K562 (cell line): Measurements from ENCODE around the gene IRX5. TPM values are rescaled to one million over a fixed set of nuclear protein-coding genes. Genes with fewer than 3 reads are reported as not detected.

ENCODE experiments used
- AFF4 ChIP-seq: sonication (generic); formaldehyde crosslinking; IDR thresholded peaks from 2 replicates; pipeline ENCODE4 v1.8.0; 2023; ENCODE audit warnings: mild to moderate bottlenecking, missing genetic modification reagents
- ATF1 ChIP-seq, 2 experiments: fragments of 450-650 bp in 1 of 2; IDR thresholded peaks; 2 replicates each; pipeline ENCODE4 v1.6.1; 2016; ENCODE audit warnings: missing compliant biosample characterization in 1 of 2, missing genetic modification characterization in 1 of 2
- CEBPB ChIP-seq: fragments of 450-650 bp; IDR thresholded peaks from 2 replicates; pipeline ENCODE4 v1.6.1; 2016; ENCODE audit warnings: missing genetic modification characterization, missing compliant biosample characterization
- ELK3 ChIP-seq: fragments of 450-650 bp; formaldehyde crosslinking; IDR thresholded peaks from 2 replicates; pipeline ENCODE4 v1.4.0; 2020; ENCODE audit warnings: mild to moderate bottlenecking
- ETV5 ChIP-seq: sonication (generic); formaldehyde crosslinking; IDR thresholded peaks from 2 replicates; pipeline ENCODE4 v1.4.0; 2020; ENCODE audit warnings: low read depth, mild to moderate bottlenecking, missing genetic modification reagents
- FOXA3 ChIP-seq, 2 experiments: fragments of 450-650 bp in 1 of 2; sonication (generic) in 1 of 2; formaldehyde crosslinking; IDR thresholded peaks in 1 of 2; conservative IDR thresholded peaks in 1 of 2; 2 replicates each; pipeline versions ENCODE4 v1.4.0 to v1.8.0; 2020 to 2022; ENCODE audit warnings: mild to moderate bottlenecking in 2 of 2, missing genetic modification reagents in 1 of 2
- FOXJ3 ChIP-seq: sonication (generic); formaldehyde crosslinking; IDR thresholded peaks from 2 replicates; pipeline ENCODE4 v1.4.0; 2020; ENCODE audit warnings: mild to moderate bottlenecking, missing genetic modification reagents
- HMGN3 ChIP-seq: IDR thresholded peaks from 2 replicates; pipeline ENCODE4 v1.6.1; 2011; ENCODE audit warnings: borderline replicate concordance, low read depth, mild to moderate bottlenecking, mixed read lengths, low read length; ENCODE audit not compliant: insufficient read length; ENCODE audit errors: extremely low read depth
- HNRNPL ChIP-seq: fragments of 200-400 bp; formaldehyde crosslinking; IDR thresholded peaks from 2 replicates; pipeline ENCODE4 v1.6.1; 2017; ENCODE audit warnings: low read depth, mild to moderate bottlenecking, low read length
- IRF2 ChIP-seq: sonication (generic); formaldehyde crosslinking; IDR thresholded peaks from 2 replicates; pipeline ENCODE4 v1.8.1; 2022; ENCODE audit warnings: mild to moderate bottlenecking, missing genetic modification reagents
- NR4A1 ChIP-seq, 2 experiments: fragments of 250-450 bp in 1 of 2; fragments of 450-650 bp in 1 of 2; sonication (Bioruptor Pico) in 1 of 2; IDR thresholded peaks; 2 replicates each; pipeline versions ENCODE4 v1.4.0 to v1.6.1; 2016 to 2020; ENCODE audit warnings: mild to moderate bottlenecking in 2 of 2, missing compliant biosample characterization in 1 of 2, missing genetic modification characterization in 1 of 2, moderate library complexity in 1 of 2
- RBM17 ChIP-seq: fragments of 200-400 bp; formaldehyde crosslinking; IDR thresholded peaks from 2 replicates; pipeline ENCODE4 v1.6.1; 2017; ENCODE audit warnings: low read depth, mild to moderate bottlenecking, low read length, borderline replicate concordance
- STAT5A ChIP-seq: IDR thresholded peaks from 2 replicates; pipeline ENCODE4 v1.6.1; 2012; ENCODE audit warnings: low read length, inconsistent platforms, borderline replicate concordance
- TAF1 ChIP-seq: IDR thresholded peaks from 2 replicates; pipeline ENCODE4 v1.6.1; 2011; ENCODE audit warnings: mild to moderate bottlenecking, low read length, moderate library complexity; ENCODE audit not compliant: insufficient read depth, control insufficient read depth, severe bottlenecking; ENCODE audit errors: extremely low read depth
- TCFL5 ChIP-seq: fragments of 250-450 bp; sonication (Bioruptor Pico); conservative IDR thresholded peaks from 2 replicates; pipeline ENCODE4 v1.6.1; 2021; ENCODE audit warnings: mild to moderate bottlenecking, moderate library complexity, matching md5 sums
- ZBTB1 ChIP-seq: sonication (generic); formaldehyde crosslinking; IDR thresholded peaks from 2 replicates; pipeline ENCODE4 v1.8.1; 2023; ENCODE audit warnings: missing genetic modification reagents, low read depth, mild to moderate bottlenecking, borderline replicate concordance
- ZFP91 ChIP-seq: sonication (generic); formaldehyde crosslinking; IDR thresholded peaks from 2 replicates; pipeline ENCODE4 v1.8.0; 2022; ENCODE audit warnings: mild to moderate bottlenecking, missing genetic modification reagents
- ZKSCAN8 ChIP-seq: fragments of 200-800 bp; sonication (Bioruptor generic); IDR thresholded peaks from 2 replicates; pipeline ENCODE4 v1.6.1; 2016; ENCODE audit warnings: missing genetic modification characterization, missing compliant biosample characterization
- ZNF134 ChIP-seq: fragments of 250-450 bp; sonication (Bioruptor Pico); conservative IDR thresholded peaks from 2 replicates; pipeline ENCODE4 v1.4.0; 2020
- polyA plus RNA-seq, 8 experiments: library from polyadenylated mRNA; depleted of rRNA in 4 of 8; stranded (reverse) in 5 of 8; unstranded in 3 of 8; fragments of >200 nt; fragmentation: Nextera tagmentation in 2 of 8; fragmentation: Illumina TruSeq in 1 of 8; extraction: Ambion mirVana in 2 of 8; extraction: Trizol in 1 of 8; gene quantifications; 2 replicates each; pipeline versions ENCODE4 v1.2.1 to v1.2.3, GENCODE V29; 2011 to 2014; ENCODE audit warnings: inconsistent platforms in 1 of 8, missing spikeins in 1 of 8
- total RNA-seq, 7 experiments: library from RNA; depleted of rRNA in 6 of 7; stranded (reverse); fragments of >200 nt in 6 of 7; fragmentation: Illumina TruSeq in 2 of 7; extraction: Trizol in 2 of 7; gene quantifications; 2 replicates each; pipeline versions ENCODE4 v1.2.1 to v1.2.3, GENCODE V29; 2011 to 2021; ENCODE audit warnings: low replicate concordance in 1 of 7

The IRX5 gene
- total and polyA plus RNA-seq, 9 of the 15 experiments (the other 6 are each of a cell fraction or from before 2014, with no cell fraction given): 0.20 to 4.2 (median 0.94) TPM

GRCh38 chr16:54929090-54930004 is 1.3 kb upstream of the IRX5 start (continued):
- TF ChIP-seq TCFL5 (CRISPR knock-in tag): no peak
- no peak for TF ChIP-seq RBM17
- TF ChIP-seq ZKSCAN8 (CRISPR knock-in tag): no peak
- TF ChIP-seq FOXJ3 (CRISPR knock-in tag): no peak
- TF ChIP-seq ATF1 (CRISPR knock-in tag; IDR thresholded peaks at IDR 0.05): no peak
- peak; percentile 90 for TF ChIP-seq ATF1 (tag; IDR thresholded peaks at IDR 0.05)
- TF ChIP-seq AFF4: no peak
- TF ChIP-seq HMGN3: peak; percentile 1
- no peak for TF ChIP-seq NR4A1 (CRISPR knock-in tag; IDR thresholded peaks at IDR 0.05)
- no peak for TF ChIP-seq NR4A1 (tag; IDR thresholded peaks at IDR 0.05)
- TF ChIP-seq ZNF134: no peak
- TF ChIP-seq ZFP91 (CRISPR knock-in tag): no peak
- TF ChIP-seq IRF2 (CRISPR knock-in tag): no peak
- TF ChIP-seq HNRNPL: no peak
- TF ChIP-seq ZBTB1 (CRISPR knock-in tag): no peak
- no peak for TF ChIP-seq FOXA3 (CRISPR knock-in tag; conservative IDR thresholded peaks at IDR 0.05 in 1 of 2, IDR thresholded peaks at IDR 0.05 in 1 of 2)
- TF ChIP-seq ELK3 (CRISPR knock-in tag): no peak
- peak; percentile 4 for TF ChIP-seq TAF1
- TF ChIP-seq STAT5A: no peak
- peak; percentile 64; the same call in 1 of the 2 replicates for TF ChIP-seq CEBPB (tag)
- no peak for TF ChIP-seq ETV5 (CRISPR knock-in tag)
